ENCODE results near the gene NEMP1. TPM values are rescaled to one million over a fixed set of nuclear protein-coding genes. Genes with fewer than 3 reads are reported as not detected.

NEMP1 gene
- total RNA-seq, 4 donors from 2014 or later, result 1.2 to 6.7 (median 1.9) TPM

- Histone ChIP-seq H3K27ac (peak overlapping the region; percentile 94 to 97 (median 94)), H3K36me3 (peaks cover 0 to 8% of the 10 kb centered on the region in 2 donors), H3K4me3 (peak overlapping the region; percentile 83 to 87 (median 84)), H3K9me3 (no peaks in the 10 kb centered on the region), H3K27me3 (no peaks in the 10 kb centered on the region), H3K4me1 (peaks cover 0 to 23% of the 10 kb centered on the region in 2 donors)
- intact Hi-C loops (cut with DNase I; ENCODE audit: low total_unique reads) (loop anchor here (1.0 to 10.0 kb wide), 7 partner anchors 9 to 1363 kb away; partner anchors contain the start of genes BAZ2A, CD63, DDIT3 and LRP1), in situ Hi-C loops (cut with MboI; ENCODE audit: low sequenced_read_pairs in 4 of 4) (no loop called here)
- peak; percentile 63 to 81 for DNase-seq
- no peak for TF ChIP-seq CTCF (IDR thresholded peaks at IDR 0.05 in 4 of 5, conservative IDR thresholded peaks at IDR 0.05 in 1 of 5)
- TF ChIP-seq POLR2A (IDR thresholded peaks at IDR 0.05), result no peak
- ATAC-seq, result peak; percentile 47 to 48
Observed at GRCh38 chr12:57087691-57088353, 9.2 kb upstream of the NEMP1 start.

GRCh38 chr12:57087010-57087690, 8.6 kb upstream of the NEMP1 start:
- Histone ChIP-seq H3K27ac (peak overlapping the region; percentile 94 to 97 (median 94)), H3K4me1 (peaks cover 0 to 23% of the 10 kb centered on the region in 2 donors), H3K27me3 (no peaks in the 10 kb centered on the region), H3K4me3 (peak overlapping the region; percentile 83 to 87 (median 84)), H3K36me3 (peaks cover 0 to 8% of the 10 kb centered on the region in 2 donors), H3K9me3 (no peaks in the 10 kb centered on the region)
- in situ Hi-C loops (cut with MboI; ENCODE audit: low sequenced_read_pairs in 4 of 4), result no loop called here
- TF ChIP-seq CTCF (IDR thresholded peaks at IDR 0.05 in 4 of 5, conservative IDR thresholded peaks at IDR 0.05 in 1 of 5) (no peak), POLR2A (IDR thresholded peaks at IDR 0.05) (peak; percentile 59 to 66)
- ATAC-seq (peak; percentile 43 to 50), DNase-seq (peak; percentile 75 to 83)
- intact Hi-C loops (cut with DNase I; ENCODE audit: low total_unique reads), result loop anchor here (1.0 to 10.0 kb wide), 5 partner anchors 8 to 1362 kb away; partner anchors contain the start of genes BAZ2A, CD63, DDIT3 and LRP1

GRCh38 chr12:57086493-57087009, 8.0 kb upstream of the NEMP1 start:
- TF ChIP-seq CTCF (IDR thresholded peaks at IDR 0.05 in 4 of 5, conservative IDR thresholded peaks at IDR 0.05 in 1 of 5) (peak in 2 of 5 experiments; percentile 12 to 30), POLR2A (IDR thresholded peaks at IDR 0.05) (no peak)
- H3K4me1 ChIP-seq, result peaks cover 0 to 23% of the 10 kb centered on the region in 2 donors
- intact Hi-C loops (cut with DNase I; ENCODE audit: low total_unique reads), result loop anchor here (1.0 to 10.0 kb wide), 5 partner anchors 7 to 1362 kb away; partner anchors contain the start of genes BAZ2A, CD63, DDIT3 and LRP1

GRCh38 chr12:57085999-57086492, 7.5 kb upstream of the NEMP1 start:
- Histone ChIP-seq H3K4me1 (peaks cover 0 to 19% of the 10 kb centered on the region in 2 donors), H3K4me3 (peak overlapping the region; percentile 83 to 87 (median 84)), H3K27me3 (no peaks in the 10 kb centered on the region), H3K9me3 (no peaks in the 10 kb centered on the region), H3K36me3 (no peaks in the 10 kb centered on the region), H3K27ac (peak overlapping the region; percentile 94 to 97 (median 94))
- in situ Hi-C loops (cut with MboI; ENCODE audit: low sequenced_read_pairs in 4 of 4) (no loop called here), intact Hi-C loops (cut with DNase I; ENCODE audit: low total_unique reads) (loop anchor here (5.0 to 10.0 kb wide), 4 partner anchors 41 to 1361 kb away; partner anchors contain the start of genes BAZ2A, CD63, DDIT3 and LRP1)
- DNase-seq (no peak), ATAC-seq (no peak)
- TF ChIP-seq POLR2A (IDR thresholded peaks at IDR 0.05), result no peak
- no peak for TF ChIP-seq CTCF (IDR thresholded peaks at IDR 0.05 in 4 of 5, conservative IDR thresholded peaks at IDR 0.05 in 1 of 5)

More at GRCh38 chr12:57086493-57087009, 8.0 kb upstream of the NEMP1 start:
- in situ Hi-C loops (cut with MboI; ENCODE audit: low sequenced_read_pairs in 4 of 4), result no loop called here
- H3K27ac ChIP-seq, result peak overlapping the region; percentile 94 to 97 (median 94)
- ATAC-seq (peak; percentile 8 to 16), DNase-seq (peak in 1 of 2 donors; percentile 47)
- no peaks in the 10 kb centered on the region for H3K9me3 ChIP-seq
- H3K27me3 ChIP-seq, result no peaks in the 10 kb centered on the region
- peaks cover 0 to 4% of the 10 kb centered on the region in 2 donors for H3K36me3 ChIP-seq
- H3K4me3 ChIP-seq, result peak overlapping the region; percentile 83 to 87 (median 84)

Data from gastrocnemius medialis (tissue), 4 donors.